ENCODE measurements around the gene ABCC4. TPM values are rescaled to one million over a fixed set of nuclear protein-coding genes. Genes with fewer than 3 reads are reported as not detected.

Gene ABCC4
- total RNA-seq, 1 experiment from 2014 or later, result 17.7 TPM

DNA sequence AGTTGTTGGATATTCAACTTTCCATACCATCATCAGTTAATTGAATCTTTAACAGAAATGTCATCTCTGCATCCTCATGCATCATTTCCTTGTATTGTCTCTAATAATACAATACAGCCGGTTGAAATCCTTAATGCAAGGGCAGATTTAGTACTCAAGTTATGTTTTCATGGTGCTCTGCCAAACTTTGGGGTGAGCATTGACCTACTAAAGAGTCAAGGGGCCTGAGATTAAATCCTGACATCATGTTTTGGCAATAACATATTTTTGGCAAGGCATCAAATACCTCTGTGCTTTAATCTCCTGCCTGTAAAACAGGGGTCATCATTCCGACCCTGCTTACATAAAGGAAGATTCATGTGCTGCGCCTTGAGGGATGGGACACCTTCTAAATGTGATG lies 42.7 kb upstream of the ABCC4 start:
- Histone ChIP-seq H3K9ac (ENCODE audit: low read length) (no peak overlapping the region), H3K4me1 (ENCODE audit: insufficient read depth, low read length) (no peaks in the 10 kb centered on the region), H3K27ac (ENCODE audit: low read length) (no peak overlapping the region), H3K4me2 (ENCODE audit: low read length) (no peak overlapping the region), H4K20me1 (ENCODE audit: low read length) (no peaks in the 10 kb centered on the region), H3K9me3 (ENCODE audit: low read length) (no peaks in the 10 kb centered on the region), H3K9me2 (replicated peaks; ENCODE audit: low read length) (no peaks in the 10 kb centered on the region), H3K27me3 (ENCODE audit: low read length) (no peaks in the 10 kb centered on the region), H3F3A (ENCODE audit: low read length, unreplicated experiment) (no peaks in the 10 kb centered on the region), H3K36me3 (ENCODE audit: low read depth, low read length) (no peaks in the 10 kb centered on the region), H3K79me2 (ENCODE audit: low read length) (no peaks in the 10 kb centered on the region), H3K4me3 (ENCODE audit: low read length) (no peak overlapping the region), H2AFZ (ENCODE audit: low read length) (no peak overlapping the region)
- no TSS peak for BruUV-seq (replicated peaks)
- ChIA-PET POLR2A (ENCODE audit: unreplicated experiment) (no interaction called here), CTCF (no interaction called here)
- ATAC-seq (no peak), DNase-seq (no peak)
- intact Hi-C loops (cut with micrococcal nuclease), result no loop called here
- TF ChIP-seq, protein P1, sequence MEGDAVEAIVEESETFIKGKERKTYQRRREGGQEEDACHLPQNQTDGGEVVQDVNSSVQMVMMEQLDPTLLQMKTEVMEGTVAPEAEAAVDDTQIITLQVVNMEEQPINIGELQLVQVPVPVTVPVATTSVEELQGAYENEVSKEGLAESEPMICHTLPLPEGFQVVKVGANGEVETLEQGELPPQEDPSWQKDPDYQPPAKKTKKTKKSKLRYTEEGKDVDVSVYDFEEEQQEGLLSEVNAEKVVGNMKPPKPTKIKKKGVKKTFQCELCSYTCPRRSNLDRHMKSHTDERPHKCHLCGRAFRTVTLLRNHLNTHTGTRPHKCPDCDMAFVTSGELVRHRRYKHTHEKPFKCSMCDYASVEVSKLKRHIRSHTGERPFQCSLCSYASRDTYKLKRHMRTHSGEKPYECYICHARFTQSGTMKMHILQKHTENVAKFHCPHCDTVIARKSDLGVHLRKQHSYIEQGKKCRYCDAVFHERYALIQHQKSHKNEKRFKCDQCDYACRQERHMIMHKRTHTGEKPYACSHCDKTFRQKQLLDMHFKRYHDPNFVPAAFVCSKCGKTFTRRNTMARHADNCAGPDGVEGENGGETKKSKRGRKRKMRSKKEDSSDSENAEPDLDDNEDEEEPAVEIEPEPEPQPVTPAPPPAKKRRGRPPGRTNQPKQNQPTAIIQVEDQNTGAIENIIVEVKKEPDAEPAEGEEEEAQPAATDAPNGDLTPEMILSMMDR (conservative IDR thresholded peaks at IDR 0.05; ENCODE audit: low read depth, low read length), result no peak
- TF ChIP-seq EZH2 (IDR thresholded peaks at IDR 0.05; ENCODE audit: low read length, unreplicated experiment), result no peak
- no peak for TF ChIP-seq EZH2phosphoT487 (IDR thresholded peaks at IDR 0.05; ENCODE audit: borderline replicate concordance, low read length)

DNA sequence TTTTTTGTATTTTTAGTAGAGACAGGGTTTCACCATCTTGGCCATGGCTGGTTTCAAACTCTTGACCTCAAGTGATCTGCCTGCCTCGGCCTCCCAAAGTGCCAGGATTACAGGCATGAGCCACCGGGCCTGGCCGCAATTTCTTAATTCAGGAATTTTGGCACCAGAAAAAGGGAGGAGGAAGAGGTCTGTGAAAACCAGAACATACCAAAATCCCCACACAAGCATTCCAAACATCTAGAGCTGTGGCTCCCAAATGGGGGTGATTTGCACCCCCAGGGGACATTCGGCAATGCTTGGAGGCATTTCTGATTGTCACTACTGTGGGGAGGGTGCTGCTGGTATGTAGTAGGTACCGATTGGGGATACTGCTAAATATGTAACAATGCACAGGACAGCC lies 40.2 kb upstream of the ABCC4 start:
- TF ChIP-seq, protein P1 (conservative IDR thresholded peaks at IDR 0.05; ENCODE audit: low read depth, low read length), result no peak
- TF ChIP-seq EZH2phosphoT487 (IDR thresholded peaks at IDR 0.05; ENCODE audit: borderline replicate concordance, low read length) (no peak), EZH2 (IDR thresholded peaks at IDR 0.05; ENCODE audit: low read length, unreplicated experiment) (no peak)

DNA sequence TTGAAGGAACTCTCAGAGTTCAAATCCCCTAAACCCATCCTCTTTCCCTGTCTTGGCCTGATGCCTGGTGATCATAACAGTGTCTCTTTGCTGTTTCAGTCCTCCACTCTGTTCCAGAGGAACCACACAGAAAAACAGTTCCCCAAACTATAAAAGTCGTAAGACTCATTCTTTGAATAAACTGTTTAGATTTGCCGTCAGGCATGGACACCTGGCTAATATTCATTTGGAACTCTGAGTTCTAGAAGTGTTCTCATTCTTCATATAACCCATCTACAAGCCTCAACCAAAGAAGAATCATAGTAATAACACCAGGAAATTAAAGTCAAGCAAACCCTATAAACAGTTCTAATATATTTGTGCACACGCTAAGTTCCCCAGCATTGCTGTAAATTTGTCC lies 37.7 kb upstream of the ABCC4 start:
- POLR2A ChIA-PET (ENCODE audit: unreplicated experiment), result no interaction called here
- H2AFZ ChIP-seq (ENCODE audit: low read length), result no peak overlapping the region
- intact Hi-C loops (cut with micrococcal nuclease), result no loop called here

More for the DNA sequence above, 40.2 kb upstream of the ABCC4 start:
- Histone ChIP-seq H3F3A (ENCODE audit: low read length, unreplicated experiment) (no peaks in the 10 kb centered on the region), H2AFZ (ENCODE audit: low read length) (no peak overlapping the region), H3K27ac (ENCODE audit: low read length) (no peak overlapping the region), H3K9me2 (replicated peaks; ENCODE audit: low read length) (no peaks in the 10 kb centered on the region), H3K4me2 (ENCODE audit: low read length) (no peak overlapping the region), H3K4me1 (ENCODE audit: insufficient read depth, low read length) (no peaks in the 10 kb centered on the region), H3K9me3 (ENCODE audit: low read length) (no peaks in the 10 kb centered on the region), H4K20me1 (ENCODE audit: low read length) (no peaks in the 10 kb centered on the region), H3K79me2 (ENCODE audit: low read length) (no peaks in the 10 kb centered on the region), H3K36me3 (ENCODE audit: low read depth, low read length) (no peaks in the 10 kb centered on the region), H3K9ac (ENCODE audit: low read length) (no peak overlapping the region), H3K27me3 (ENCODE audit: low read length) (no peaks in the 10 kb centered on the region), H3K4me3 (ENCODE audit: low read length) (no peak overlapping the region)
- intact Hi-C loops (cut with micrococcal nuclease), result no loop called here
- ChIA-PET CTCF (no interaction called here), POLR2A (ENCODE audit: unreplicated experiment) (no interaction called here)
- no peak for DNase-seq
- no TSS peak for BruUV-seq (replicated peaks)
- ATAC-seq, result no peak

More for the DNA sequence above, 37.7 kb upstream of the ABCC4 start:
- H3K36me3 ChIP-seq (ENCODE audit: low read depth, low read length), result no peaks in the 10 kb centered on the region
- H4K20me1 ChIP-seq (ENCODE audit: low read length), result no peaks in the 10 kb centered on the region
- H3K27ac ChIP-seq (ENCODE audit: low read length), result no peak overlapping the region
- ATAC-seq (no peak), DNase-seq (no peak)
- no peaks in the 10 kb centered on the region for H3K4me1 ChIP-seq (ENCODE audit: insufficient read depth, low read length)
- H3K9ac ChIP-seq (ENCODE audit: low read length), result no peak overlapping the region
- H3K27me3 ChIP-seq (ENCODE audit: low read length), result no peaks in the 10 kb centered on the region
- BruUV-seq (replicated peaks), result no TSS peak
- CTCF ChIA-PET, result no interaction called here
- no peaks in the 10 kb centered on the region for H3K9me3 ChIP-seq (ENCODE audit: low read length)
- H3K9me2 ChIP-seq (replicated peaks; ENCODE audit: low read length), result no peaks in the 10 kb centered on the region
- TF ChIP-seq, protein P1 (conservative IDR thresholded peaks at IDR 0.05; ENCODE audit: low read depth, low read length), result no peak
- no peak for TF ChIP-seq EZH2phosphoT487 (IDR thresholded peaks at IDR 0.05; ENCODE audit: borderline replicate concordance, low read length)
- no peak for TF ChIP-seq EZH2 (IDR thresholded peaks at IDR 0.05; ENCODE audit: low read length, unreplicated experiment)
- no peaks in the 10 kb centered on the region for H3F3A ChIP-seq (ENCODE audit: low read length, unreplicated experiment)
- H3K79me2 ChIP-seq (ENCODE audit: low read length), result no peaks in the 10 kb centered on the region
- H3K4me3 ChIP-seq (ENCODE audit: low read length), result no peak overlapping the region
- no peak overlapping the region for H3K4me2 ChIP-seq (ENCODE audit: low read length)

All from PC-3 (cell line).